HEK293 (cell line): ENCODE data around the gene VILL.
"Not testable (repeated sequence)": the region's sequence is repeated elsewhere in the genome, so short reads cannot be mapped to it uniquely, and the experiment has no call there.

ENCODE experiments used
- CTCF ChIA-PET: fragments of 350-600 bp; formaldehyde crosslinking; extraction: SDS; loops from one replicate; lab custom pipeline; 2021; ENCODE audit warnings: antibody characterized with exemption; lab: Yijun Ruan, JAX
- POLR2A ChIA-PET: fragments of 300-600 bp; formaldehyde crosslinking; extraction: SDS; loops from one replicate; lab custom pipeline; 2020; ENCODE audit warnings: antibody characterized with exemption, inconsistent platforms; lab: Yijun Ruan, JAX
- H3K27ac ChIP-seq: fragments of 200-500 bp; sonication (Bioruptor generic); 2 replicates; pipeline ENCODE4 v1.5.1; 2014; ENCODE audit warnings: low read depth, low read length, control low read depth, inconsistent platforms; ENCODE audit errors: extremely low read depth
- H3K36me3 ChIP-seq, 2 experiments: fragments of 200-500 bp in 1 of 2; sonication (Bioruptor generic) in 1 of 2; 1 replicate in 1 of 2; 2 replicates in 1 of 2; pipeline ENCODE4 v1.5.1; 2014 to 2017; ENCODE audit warnings: inconsistent platforms in 2 of 2, low read length in 2 of 2; ENCODE audit not compliant: control insufficient read depth in 2 of 2, insufficient read depth in 1 of 2
- H3K4me1 ChIP-seq: fragments of 200-500 bp; sonication (Bioruptor generic); 2 replicates; pipeline ENCODE4 v1.5.1; 2014; ENCODE audit warnings: mild to moderate bottlenecking, low read length, inconsistent platforms; ENCODE audit not compliant: control insufficient read depth, insufficient read depth
- H3K4me3 ChIP-seq: 2 replicates; pipeline ENCODE4 v1.5.1; 2011; ENCODE audit warnings: low read depth, mild to moderate bottlenecking, control low read depth, low read length, moderate library complexity
- H3K9me3 ChIP-seq: fragments of 200-500 bp; sonication (Bioruptor generic); 2 replicates; pipeline ENCODE4 v1.5.1; 2014; ENCODE audit warnings: low read depth, low read length, inconsistent platforms; ENCODE audit not compliant: control insufficient read depth, insufficient read depth
- GLI4 ChIP-seq: fragments of 450-650 bp; formaldehyde crosslinking; IDR thresholded peaks from 2 replicates; pipeline ENCODE4 v1.5.1; 2016; ENCODE audit warnings: missing biosample characterization, missing genetic modification characterization
- PRDM1 ChIP-seq: fragments of 450-650 bp; formaldehyde crosslinking; IDR thresholded peaks from 2 replicates; pipeline ENCODE4; 2016; ENCODE audit warnings: missing biosample characterization, missing genetic modification characterization
- ZIC2 ChIP-seq: fragments of 450-650 bp; formaldehyde crosslinking; IDR thresholded peaks from 2 replicates; pipeline ENCODE4 v1.5.1; 2016; ENCODE audit warnings: missing biosample characterization, missing genetic modification characterization
- ZNF239 ChIP-seq: fragments of 450-650 bp; formaldehyde crosslinking; IDR thresholded peaks from 2 replicates; pipeline ENCODE4 v1.5.1; 2016; ENCODE audit warnings: missing biosample characterization, missing genetic modification characterization
- ZNF391 ChIP-seq: fragments of 450-650 bp; formaldehyde crosslinking; IDR thresholded peaks from 2 replicates; pipeline ENCODE4 v1.5.1; 2016; ENCODE audit warnings: low read depth, missing biosample characterization, missing genetic modification characterization, borderline replicate concordance
- TF ChIP-seq, protein P1 (sequence below): fragments of 450-650 bp; IDR thresholded peaks from 2 replicates; pipeline ENCODE4 v1.5.1; 2018; ENCODE audit warnings: missing biosample characterization, mild to moderate bottlenecking, missing genetic modification characterization
- TF ChIP-seq, protein P2 (sequence below): sonication (generic); formaldehyde crosslinking; IDR thresholded peaks from 2 replicates; pipeline ENCODE4 v1.8.1; 2022; ENCODE audit warnings: mild to moderate bottlenecking, moderate library complexity, missing genetic modification reagents
- TF ChIP-seq, protein P3 (sequence below): fragments of 450-650 bp; formaldehyde crosslinking; IDR thresholded peaks from 2 replicates; pipeline ENCODE4 v1.5.1; 2016; ENCODE audit warnings: missing biosample characterization, missing genetic modification characterization

The VILL gene

DNA sequence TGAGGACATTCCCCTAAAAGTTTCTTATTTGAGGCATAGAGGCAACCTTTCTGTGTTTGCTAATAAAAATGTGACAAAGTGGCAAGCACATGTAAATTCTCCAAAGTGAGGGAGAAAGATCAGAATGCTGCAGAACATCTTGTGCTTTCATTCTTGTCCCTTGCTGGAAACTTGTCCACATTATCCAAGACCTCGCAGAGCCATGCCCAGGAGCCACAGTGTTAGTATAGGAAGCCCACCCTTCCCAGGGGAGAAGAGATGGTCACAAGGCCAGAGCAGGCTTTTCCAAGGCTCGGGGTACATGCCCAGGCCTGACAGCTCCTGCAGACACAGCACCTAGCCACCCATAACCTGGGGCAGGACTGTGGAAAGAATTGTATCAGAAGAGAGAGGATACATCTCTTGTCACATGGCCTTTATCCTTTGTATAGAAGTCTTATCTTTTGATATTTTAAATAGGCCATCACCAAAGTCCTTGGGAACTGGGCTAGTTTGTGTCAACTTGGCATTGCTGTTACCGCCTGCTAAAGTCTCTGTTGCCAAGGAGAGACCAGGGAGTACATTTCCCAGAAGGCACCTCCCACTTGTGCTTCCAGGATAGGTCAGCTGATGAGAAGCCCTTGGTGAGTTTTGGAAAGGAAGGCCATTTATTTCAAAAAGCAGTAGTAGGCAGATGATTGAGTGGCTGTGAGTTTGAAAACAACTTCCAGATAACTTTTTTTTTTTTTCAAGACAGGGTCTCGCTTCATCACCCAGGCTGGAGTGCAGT is 59.0 kb downstream of the VILL start (continued):
- TF ChIP-seq, protein P1, sequence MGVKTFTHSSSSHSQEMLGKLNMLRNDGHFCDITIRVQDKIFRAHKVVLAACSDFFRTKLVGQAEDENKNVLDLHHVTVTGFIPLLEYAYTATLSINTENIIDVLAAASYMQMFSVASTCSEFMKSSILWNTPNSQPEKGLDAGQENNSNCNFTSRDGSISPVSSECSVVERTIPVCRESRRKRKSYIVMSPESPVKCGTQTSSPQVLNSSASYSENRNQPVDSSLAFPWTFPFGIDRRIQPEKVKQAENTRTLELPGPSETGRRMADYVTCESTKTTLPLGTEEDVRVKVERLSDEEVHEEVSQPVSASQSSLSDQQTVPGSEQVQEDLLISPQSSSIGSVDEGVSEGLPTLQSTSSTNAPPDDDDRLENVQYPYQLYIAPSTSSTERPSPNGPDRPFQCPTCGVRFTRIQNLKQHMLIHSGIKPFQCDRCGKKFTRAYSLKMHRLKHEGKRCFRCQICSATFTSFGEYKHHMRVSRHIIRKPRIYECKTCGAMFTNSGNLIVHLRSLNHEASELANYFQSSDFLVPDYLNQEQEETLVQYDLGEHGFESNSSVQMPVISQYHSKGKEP (tag by site-specific recombination) = no peak

DNA sequence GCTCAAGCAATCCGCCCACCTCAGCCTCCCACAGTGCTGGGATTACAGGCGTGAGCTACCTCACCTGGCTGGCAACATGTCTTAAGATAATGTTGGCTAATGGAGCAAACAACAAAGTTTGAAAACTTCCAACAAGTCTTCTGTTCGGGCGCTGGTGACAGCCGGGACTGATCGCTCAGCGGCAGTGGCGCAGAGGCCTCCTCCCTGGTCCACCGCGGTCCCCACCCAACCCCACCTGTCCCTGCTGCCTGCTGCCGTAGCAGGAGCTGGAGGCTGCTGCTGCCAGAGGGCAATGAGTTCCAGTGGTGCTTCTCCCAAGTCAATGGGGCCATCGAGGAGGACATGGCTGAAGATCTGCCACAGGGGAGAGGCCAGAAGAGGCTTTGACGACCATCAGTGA is 60.5 kb downstream of the VILL start:
- CTCF ChIA-PET = no interaction called here
- no peaks in the 10 kb centered on the region for H3K36me3 ChIP-seq
- H3K4me3 ChIP-seq = no peak overlapping the region
- POLR2A ChIA-PET = no interaction called here
- no peaks in the 10 kb centered on the region for H3K4me1 ChIP-seq
- H3K27ac ChIP-seq = no peak overlapping the region
- TF ChIP-seq ZNF391 (tag by site-specific recombination) (no peak), ZNF239 (tag by site-specific recombination) (no peak), GLI4 (no peak)
- TF ChIP-seq, protein P2, sequence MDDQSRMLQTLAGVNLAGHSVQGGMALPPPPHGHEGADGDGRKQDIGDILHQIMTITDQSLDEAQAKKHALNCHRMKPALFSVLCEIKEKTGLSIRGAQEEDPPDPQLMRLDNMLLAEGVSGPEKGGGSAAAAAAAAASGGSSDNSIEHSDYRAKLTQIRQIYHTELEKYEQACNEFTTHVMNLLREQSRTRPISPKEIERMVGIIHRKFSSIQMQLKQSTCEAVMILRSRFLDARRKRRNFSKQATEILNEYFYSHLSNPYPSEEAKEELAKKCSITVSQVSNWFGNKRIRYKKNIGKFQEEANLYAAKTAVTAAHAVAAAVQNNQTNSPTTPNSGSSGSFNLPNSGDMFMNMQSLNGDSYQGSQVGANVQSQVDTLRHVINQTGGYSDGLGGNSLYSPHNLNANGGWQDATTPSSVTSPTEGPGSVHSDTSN (CRISPR knock-in tag) = no peak
- H3K9me3 ChIP-seq = no peaks in the 10 kb centered on the region

DNA sequence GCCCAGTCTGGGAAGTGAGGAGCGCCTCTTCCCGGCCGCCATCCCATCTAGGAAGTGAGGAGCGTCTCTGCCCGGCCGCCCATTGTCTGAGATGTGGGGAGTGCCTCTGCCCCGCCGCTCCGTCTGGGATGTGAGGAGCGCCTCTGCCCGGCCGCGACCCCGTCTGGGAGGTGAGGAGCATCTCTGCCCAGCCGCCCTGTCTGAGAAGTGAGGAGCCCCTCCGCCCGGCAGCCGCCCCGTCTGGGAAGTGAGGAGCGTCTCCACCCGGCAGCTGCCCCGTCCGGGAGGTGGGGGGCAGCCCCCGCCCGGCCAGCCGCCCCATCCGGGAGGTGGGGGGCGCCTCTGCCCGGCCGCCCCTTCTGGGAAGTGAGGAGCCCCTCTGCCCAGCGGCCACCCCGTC is 62.7 kb downstream of the VILL start:
- H3K27ac ChIP-seq, CTCF ChIA-PET, H3K4me3 ChIP-seq, H3K9me3 ChIP-seq, H3K36me3 ChIP-seq, H3K4me1 ChIP-seq, POLR2A ChIA-PET: not testable (repeated sequence)

DNA sequence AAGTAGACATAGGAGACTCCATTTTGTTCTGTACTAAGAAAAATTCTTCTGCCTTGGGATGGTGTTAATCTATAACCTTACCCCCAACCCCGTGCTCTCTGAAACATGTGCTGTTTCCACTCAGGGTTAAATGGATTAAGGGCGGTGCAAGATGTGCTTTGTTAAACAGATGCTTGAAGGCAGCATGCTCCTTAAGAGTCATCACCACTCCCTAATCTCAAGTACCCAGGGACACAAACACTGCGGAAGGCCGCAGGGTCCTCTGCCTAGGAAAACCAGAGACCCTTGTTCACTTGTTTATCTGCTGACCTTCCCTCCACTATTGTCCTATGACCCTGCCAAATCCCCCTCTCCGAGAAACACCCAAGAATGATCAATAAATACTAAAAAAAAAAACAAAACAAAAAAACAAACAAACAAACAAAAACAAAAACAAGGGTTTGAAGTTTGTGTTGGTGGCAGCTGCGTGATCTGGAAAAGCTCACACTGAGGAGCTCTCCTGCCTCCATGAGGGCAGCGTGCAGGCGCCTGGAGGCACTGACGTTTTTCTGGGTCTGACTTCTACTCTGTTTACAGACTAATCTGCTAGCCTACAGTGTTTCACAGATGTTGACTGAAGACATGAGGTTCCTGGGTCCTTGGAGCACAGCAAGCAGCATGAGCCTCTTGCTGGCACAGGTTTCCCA is 63.4 kb downstream of the VILL start:
- peak; percentile 88 for TF ChIP-seq ZIC2
- H3K4me3 ChIP-seq, CTCF ChIA-PET, POLR2A ChIA-PET, H3K27ac ChIP-seq, H3K4me1 ChIP-seq, H3K36me3 ChIP-seq, H3K9me3 ChIP-seq: not testable (repeated sequence)

DNA sequence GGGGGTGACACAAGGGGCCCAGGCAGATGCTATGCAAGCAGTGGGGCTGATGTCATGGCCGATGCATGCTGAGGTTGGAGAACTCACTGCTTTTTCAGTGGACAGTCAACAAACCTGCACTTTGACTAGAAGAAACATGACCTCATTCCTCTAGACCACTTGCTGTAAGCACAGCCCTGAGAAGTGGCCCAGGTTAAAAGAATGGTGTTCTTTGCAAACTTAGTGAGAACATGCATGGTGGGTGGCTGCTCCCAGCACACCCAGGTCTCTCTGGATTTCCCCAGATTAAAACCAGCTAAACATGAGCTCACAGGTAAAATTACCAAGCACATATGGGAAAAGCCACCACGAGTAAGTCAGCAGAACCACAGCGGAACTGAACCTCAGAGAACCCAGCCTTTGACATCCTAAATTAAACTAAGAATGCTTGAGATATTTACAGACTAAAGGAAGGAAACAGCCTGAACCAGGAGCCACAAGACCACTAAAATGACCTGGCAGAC is 64.0 kb downstream of the VILL start:
- Histone ChIP-seq H3K4me1 (no peaks in the 10 kb centered on the region), H3K9me3 (no peaks in the 10 kb centered on the region), H3K4me3 (no peak overlapping the region), H3K36me3 (no peaks in the 10 kb centered on the region), H3K27ac (no peak overlapping the region)
- POLR2A ChIA-PET = no interaction called here
- TF ChIP-seq, protein P3, sequence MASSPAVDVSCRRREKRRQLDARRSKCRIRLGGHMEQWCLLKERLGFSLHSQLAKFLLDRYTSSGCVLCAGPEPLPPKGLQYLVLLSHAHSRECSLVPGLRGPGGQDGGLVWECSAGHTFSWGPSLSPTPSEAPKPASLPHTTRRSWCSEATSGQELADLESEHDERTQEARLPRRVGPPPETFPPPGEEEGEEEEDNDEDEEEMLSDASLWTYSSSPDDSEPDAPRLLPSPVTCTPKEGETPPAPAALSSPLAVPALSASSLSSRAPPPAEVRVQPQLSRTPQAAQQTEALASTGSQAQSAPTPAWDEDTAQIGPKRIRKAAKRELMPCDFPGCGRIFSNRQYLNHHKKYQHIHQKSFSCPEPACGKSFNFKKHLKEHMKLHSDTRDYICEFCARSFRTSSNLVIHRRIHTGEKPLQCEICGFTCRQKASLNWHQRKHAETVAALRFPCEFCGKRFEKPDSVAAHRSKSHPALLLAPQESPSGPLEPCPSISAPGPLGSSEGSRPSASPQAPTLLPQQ (tag by site-specific recombination) = 0 out of 2 replicates have a peak, but pooled peaks have one; percentile 44
- TF ChIP-seq PRDM1 (tag by site-specific recombination) = no peak
- CTCF ChIA-PET = no interaction called here
